MM.1S (cell line): ENCODE data around the gene MTCL1.

ENCODE experiments used
- CTCF ChIP-seq: fragments of 300-600 bp; sonication (generic); IDR thresholded peaks from 2 replicates; pipeline ENCODE4 v1.5.1; 2016; ENCODE audit warnings: antibody characterized with exemption, low read length, mixed read lengths
- EZH2phosphoT487 ChIP-seq: fragments of 300-600 bp; sonication (generic); IDR thresholded peaks from 2 replicates; pipeline ENCODE4 v1.6.1; 2018; ENCODE audit warnings: antibody characterized with exemption, low read length

GRCh38 chr18:8828798-8829197 is 123.4 kb downstream of the MTCL1 start:
- TF ChIP-seq CTCF (no peak), EZH2phosphoT487 (no peak)
